UCSD-AML1 (cell line): Measurements from ENCODE around the gene GALC.

Source experiments
- DNase-seq: peaks from one replicate; lab custom pipeline; 2025; ENCODE audit not compliant: unreplicated experiment; lab: John Stamatoyannopoulos, UW

The GALC gene

GRCh38 chr14:88007608-88008007 is 14.6 kb upstream of the GALC start:
- DNase-seq, result no peak

GRCh38 chr14:88005978-88006851 is 13.2 kb upstream of the GALC start:
- peak; percentile 11 for DNase-seq

GRCh38 chr14:88005050-88005481 is 12.1 kb upstream of the GALC start, which contains the start of gene GPR65:
TSS of gene GPR65 (plus strand) at chr14:88005135. CDS start at chr14:88010848, 5,713 bp downstream.
- DNase-seq, result no peak

- DNase-seq, result no peak
These were observed 11.6 kb upstream of the GALC start for GRCh38 chr14:88004506-88005036.

GRCh38 chr14:88003425-88003824 is 10.4 kb upstream of the GALC start:
- no peak for DNase-seq

- DNase-seq, result no peak
These were observed 9.6 kb upstream of the GALC start for GRCh38 chr14:88002421-88003075.

GRCh38 chr14:87999277-87999676 is 6.3 kb upstream of the GALC start:
- no peak for DNase-seq

- no peak for DNase-seq
These were observed 5.5 kb upstream of the GALC start for GRCh38 chr14:87998482-87998881.

- DNase-seq, result no peak
These were observed 3.3 kb upstream of the GALC start for GRCh38 chr14:87996291-87996592.

GRCh38 chr14:87995500-87996290 is 2.7 kb upstream of the GALC start:
- no peak for DNase-seq

- no peak for DNase-seq
These were observed 2.0 kb upstream of the GALC start for GRCh38 chr14:87994974-87995373.

- DNase-seq, result no peak
These were observed 650 bp downstream of the GALC start for GRCh38 chr14:87992346-87992717.

GRCh38 chr14:87990682-87991081 is 2.3 kb downstream of the GALC start:
- DNase-seq, result no peak

- no peak for DNase-seq
These were observed 3.1 kb downstream of the GALC start for GRCh38 chr14:87989956-87990299.

GRCh38 chr14:87989221-87989955 is 3.6 kb downstream of the GALC start:
- no peak for DNase-seq

- no peak for DNase-seq
These were observed 13.3 kb downstream of the GALC start for GRCh38 chr14:87979689-87980088.

GRCh38 chr14:87975636-87976035 is 17.3 kb downstream of the GALC start:
- no peak for DNase-seq

- DNase-seq, result no peak
These were observed 22.0 kb downstream of the GALC start for GRCh38 chr14:87971010-87971409.

- DNase-seq, result no peak
These were observed 25.5 kb downstream of the GALC start for GRCh38 chr14:87967496-87967895.

GRCh38 chr14:87966816-87967215 is 26.2 kb downstream of the GALC start:
- no peak for DNase-seq

GRCh38 chr14:87961246-87961645 is 31.7 kb downstream of the GALC start:
- no peak for DNase-seq
